Fibroblast of lung (primary cell): ENCODE measurements around the gene PTPRA. TPM values are rescaled to one million over a fixed set of nuclear protein-coding genes. Genes with fewer than 3 reads are reported as not detected.
"Not testable (repeated sequence)": the region's sequence is repeated elsewhere in the genome, so short reads cannot be mapped to it uniquely, and the experiment has no call there.

Experiments
- DNase-seq, 2 donors: peaks; one replicate each; pipeline versions ENCODE4 v3.0.0 to v3.0.0-alpha.2; 2010; ENCODE audit warnings: low read depth in 2 of 2
- H2AFZ ChIP-seq: 2 replicates; pipeline ENCODE4 v1.5.1; 2012; ENCODE audit warnings: low read length, control low read depth, inconsistent platforms
- H3K27ac ChIP-seq: 2 replicates; pipeline ENCODE4 v1.5.1; 2011; ENCODE audit warnings: low read length, control low read depth; ENCODE audit not compliant: insufficient read depth
- H3K27me3 ChIP-seq: 2 replicates; pipeline ENCODE4 v1.5.1; 2011; ENCODE audit warnings: mild to moderate bottlenecking, low read length; ENCODE audit not compliant: control insufficient read depth, insufficient read depth
- H3K36me3 ChIP-seq: 2 replicates; pipeline ENCODE4 v1.5.1; 2011; ENCODE audit warnings: low read length; ENCODE audit not compliant: control insufficient read depth, insufficient read depth
- H3K4me1 ChIP-seq: 2 replicates; pipeline ENCODE4 v1.5.1; 2011; ENCODE audit warnings: low read length; ENCODE audit not compliant: control insufficient read depth, insufficient read depth; ENCODE audit errors: extremely low read depth
- H3K4me2 ChIP-seq: 2 replicates; pipeline ENCODE4 v1.5.1; 2011; ENCODE audit warnings: low read length, control low read depth; ENCODE audit not compliant: insufficient read depth; ENCODE audit errors: extremely low read depth
- H3K4me3 ChIP-seq, 4 experiments: fragments of 200-600 bp in 1 of 4; sonication (generic) in 1 of 4; replicated peaks in 1 of 4; 2 replicates each; pipeline ENCODE4 v1.5.1; 2011 to 2016; ENCODE audit warnings: low read length in 4 of 4, low read depth in 3 of 4, mild to moderate bottlenecking in 3 of 4, control low read depth in 2 of 4, inconsistent platforms in 1 of 4, mixed read lengths in 1 of 4; ENCODE audit not compliant: insufficient read depth in 1 of 4; ENCODE audit errors: control extremely low read depth in 1 of 4
- H3K79me2 ChIP-seq: 2 replicates; pipeline ENCODE4 v1.5.1; 2012; ENCODE audit warnings: mild to moderate bottlenecking, low read length, inconsistent platforms; ENCODE audit not compliant: control insufficient read depth, insufficient read depth
- H3K9ac ChIP-seq: 2 replicates; pipeline ENCODE4 v1.5.1; 2011; ENCODE audit warnings: mild to moderate bottlenecking, low read length, control low read depth; ENCODE audit not compliant: insufficient read depth
- H3K9me3 ChIP-seq: 2 replicates; pipeline ENCODE4 v1.5.1; 2012; ENCODE audit warnings: low read depth, low read length; ENCODE audit not compliant: control insufficient read depth, insufficient read depth
- H4K20me1 ChIP-seq: 2 replicates; pipeline ENCODE4 v1.5.1; 2011; ENCODE audit warnings: low read length; ENCODE audit not compliant: control insufficient read depth, insufficient read depth; ENCODE audit errors: extremely low read depth
- CTCF ChIP-seq, 2 donors: IDR thresholded peaks in 1 of 2; conservative IDR thresholded peaks in 1 of 2; 1 replicate in 1 of 2; 2 replicates in 1 of 2; pipeline ENCODE4 v1.5.1; 2011 to 2012; ENCODE audit warnings: low read length in 2 of 2, control low read depth in 1 of 2, inconsistent platforms in 1 of 2, low read depth in 1 of 2, mild to moderate bottlenecking in 1 of 2
- EZH2 ChIP-seq: IDR thresholded peaks from 2 replicates; pipeline ENCODE4 v1.5.1; 2012; ENCODE audit warnings: low read length, control low read depth, mild to moderate bottlenecking; ENCODE audit errors: missing control alignments
- polyA plus RNA-seq, 2 donors: library from polyadenylated mRNA; depleted of rRNA in 1 of 2; stranded (reverse) in 1 of 2; unstranded in 1 of 2; fragments of >200 nt; gene quantifications; 2 replicates each; pipeline ENCODE4 v1.2.1, GENCODE V29; 2011 to 2012; ENCODE audit warnings: missing spikeins in 1 of 2
- total RNA-seq: library from RNA; depleted of rRNA; stranded (reverse); fragments of >200 nt; gene quantifications from 2 replicates; pipeline ENCODE4 v1.2.1, GENCODE V29; 2014

The PTPRA gene
- total and polyA plus RNA-seq, 2 donors (not counting 1 experiment from before 2014, with no cell fraction given): 27.9 to 127 TPM

- no peaks in the 10 kb centered on the region for H3K27me3 ChIP-seq
- peaks cover 3% of the 10 kb centered on the region for H3K4me1 ChIP-seq
- no peaks in the 10 kb centered on the region for H3K79me2 ChIP-seq
Measured at GRCh38 chr20:3013771-3014170, 140.5 kb downstream of the PTPRA start.

GRCh38 chr20:3014179-3014578 lies 140.9 kb downstream of the PTPRA start:
- TF ChIP-seq EZH2 (no peak), CTCF (conservative IDR thresholded peaks at IDR 0.05 in 1 of 2, IDR thresholded peaks at IDR 0.05 in 1 of 2; ENCODE audit: low read depth in 1 of 2, low read length in 2 of 2) (no peak)
- Histone ChIP-seq H3K27me3 (no peaks in the 10 kb centered on the region), H4K20me1 (no peaks in the 10 kb centered on the region), H3K36me3 (peaks cover 4% of the 10 kb centered on the region), H2AFZ (no peak overlapping the region), H3K4me2 (no peak overlapping the region), H3K4me1 (peaks cover 3% of the 10 kb centered on the region), H3K4me3 (no peak overlapping the region), H3K79me2 (no peaks in the 10 kb centered on the region), H3K9ac (no peak overlapping the region), H3K9me3 (no peaks in the 10 kb centered on the region), H3K27ac (no peak overlapping the region)
- DNase-seq: no peak

More at GRCh38 chr20:3013771-3014170, 140.5 kb downstream of the PTPRA start:
- Histone ChIP-seq H3K4me2 (no peak overlapping the region), H3K36me3 (peaks cover 4% of the 10 kb centered on the region), H2AFZ (no peak overlapping the region), H3K27ac (no peak overlapping the region), H3K9ac (no peak overlapping the region), H3K9me3 (no peaks in the 10 kb centered on the region), H4K20me1 (no peaks in the 10 kb centered on the region), H3K4me3 (no peak overlapping the region)
- no peak for DNase-seq
- TF ChIP-seq CTCF (conservative IDR thresholded peaks at IDR 0.05 in 1 of 2, IDR thresholded peaks at IDR 0.05 in 1 of 2; ENCODE audit: low read depth in 1 of 2, low read length in 2 of 2) (no peak), EZH2 (no peak)

DNA sequence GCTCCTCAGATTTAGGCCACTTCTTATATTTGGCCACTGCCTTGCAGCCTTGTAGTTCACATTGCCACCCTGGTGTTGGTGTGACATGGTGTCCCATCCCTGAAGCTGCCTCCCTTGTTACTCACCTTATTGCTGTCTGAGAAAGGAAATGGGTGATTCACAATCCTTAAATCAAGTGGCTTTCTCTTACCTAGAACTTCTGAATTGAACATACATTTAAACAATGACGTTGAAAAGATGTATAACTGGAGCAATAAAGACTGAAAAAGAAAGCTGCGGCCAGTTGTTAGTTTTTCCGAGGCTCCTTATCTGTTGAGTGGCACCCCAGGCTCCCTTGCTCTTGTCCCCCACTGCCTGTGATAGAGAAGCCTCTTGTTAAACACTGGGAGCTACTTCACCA lies 141.4 kb downstream of the PTPRA start:
- no peaks in the 10 kb centered on the region for H3K9me3 ChIP-seq

GRCh38 chr20:3015302-3015701 lies 142.0 kb downstream of the PTPRA start:
- H3K9me3 ChIP-seq, DNase-seq, H3K27me3 ChIP-seq, H3K36me3 ChIP-seq, H3K27ac ChIP-seq, H3K4me1 ChIP-seq, H2AFZ ChIP-seq, H3K79me2 ChIP-seq, H3K9ac ChIP-seq, H4K20me1 ChIP-seq, H3K4me3 ChIP-seq, H3K4me2 ChIP-seq: not testable (repeated sequence)

More for the DNA sequence above, 141.4 kb downstream of the PTPRA start:
- Histone ChIP-seq H2AFZ (no peak overlapping the region), H3K27ac (no peak overlapping the region), H3K4me2 (no peak overlapping the region), H3K4me3 (no peak overlapping the region), H3K4me1 (peaks cover 3% of the 10 kb centered on the region), H3K9ac (no peak overlapping the region), H3K36me3 (peaks cover 4% of the 10 kb centered on the region), H4K20me1 (no peaks in the 10 kb centered on the region), H3K27me3 (no peaks in the 10 kb centered on the region), H3K79me2 (no peaks in the 10 kb centered on the region)
- DNase-seq: no peak
- TF ChIP-seq CTCF (conservative IDR thresholded peaks at IDR 0.05 in 1 of 2, IDR thresholded peaks at IDR 0.05 in 1 of 2; ENCODE audit: low read depth in 1 of 2, low read length in 2 of 2): no peak
- TF ChIP-seq EZH2: no peak
